GM12878 (cell line): ENCODE data around the gene IQCC. TPM values are rescaled to one million over a fixed set of nuclear protein-coding genes. Genes with fewer than 3 reads are reported as not detected.

ENCODE experiments used
- BCL3 ChIP-seq: IDR thresholded peaks from 2 replicates; pipeline ENCODE4 v1.6.1; 2011; ENCODE audit warnings: borderline replicate concordance, low read depth, mild to moderate bottlenecking, moderate library complexity, low read length; ENCODE audit not compliant: insufficient read depth, poor library complexity, severe bottlenecking
- CEBPB ChIP-seq, 2 experiments: fragments of 150-350 bp in 1 of 2; IDR thresholded peaks; 2 replicates each; pipeline ENCODE4 v1.6.1; 2012 to 2014; ENCODE audit warnings: low read depth in 2 of 2, low read length in 2 of 2, borderline replicate concordance in 1 of 2, inconsistent platforms in 1 of 2
- ESRRA ChIP-seq: IDR thresholded peaks from 2 replicates; pipeline ENCODE4 v1.6.1; 2012; ENCODE audit warnings: mild to moderate bottlenecking, low read length, improper control_type of control experiment
- IKZF2 ChIP-seq, 2 experiments: fragments of 450-650 bp; IDR thresholded peaks; 2 replicates each; pipeline ENCODE4 v1.6.1; 2017; ENCODE audit warnings: mild to moderate bottlenecking in 2 of 2, moderate library complexity in 2 of 2
- PBX3 ChIP-seq: IDR thresholded peaks from 2 replicates; pipeline ENCODE4 v1.6.1; 2011; ENCODE audit warnings: mild to moderate bottlenecking, low read depth, low read length, moderate library complexity; ENCODE audit not compliant: insufficient replicate concordance
- REST ChIP-seq: IDR thresholded peaks from 2 replicates; pipeline ENCODE4 v1.6.1; 2012; ENCODE audit warnings: mild to moderate bottlenecking, low read depth, low read length
- STAT3 ChIP-seq: IDR thresholded peaks from 2 replicates; pipeline ENCODE4 v1.6.1; 2011; ENCODE audit warnings: low read depth, low read length, improper control_type of control experiment
- TCF12 ChIP-seq: IDR thresholded peaks from 2 replicates; pipeline ENCODE4 v1.6.1; 2011; ENCODE audit warnings: low read depth, mild to moderate bottlenecking, low read length
- polyA plus RNA-seq, 11 experiments: library from polyadenylated mRNA; depleted of rRNA in 4 of 11; unstranded in 6 of 11; stranded (reverse) in 5 of 11; fragments of >200 nt; fragmentation: Nextera tagmentation in 4 of 11; fragmentation: Illumina TruSeq in 1 of 11; extraction: Ambion mirVana in 4 of 11; extraction: Trizol in 1 of 11; gene quantifications; 1 replicate in 1 of 11; 2 replicates in 10 of 11; pipeline versions ENCODE4 v1.2.1 to v1.2.3, GENCODE V29; 2011 to 2016; ENCODE audit warnings: inconsistent platforms in 2 of 11, missing spikeins in 2 of 11, low read depth in 1 of 11
- total RNA-seq, 4 experiments: library from RNA; depleted of rRNA in 3 of 4; stranded (reverse); fragments of >200 nt in 3 of 4; fragmentation: Illumina TruSeq in 1 of 4; extraction: Trizol in 1 of 4; gene quantifications; 2 replicates each; pipeline versions ENCODE4 v1.2.1 to v1.2.3, GENCODE V29; 2013 to 2021
- TF ChIP-seq, protein P1 (sequence below): fragments of 450-650 bp; IDR thresholded peaks from 2 replicates; pipeline ENCODE4 v1.6.1; 2016; ENCODE audit warnings: mild to moderate bottlenecking
- TF ChIP-seq, protein P2 (sequence below): IDR thresholded peaks from 2 replicates; pipeline ENCODE4 v1.6.1; 2011; ENCODE audit warnings: low read depth, mild to moderate bottlenecking, low read length, moderate library complexity, borderline replicate concordance; ENCODE audit errors: extremely low read depth

IQCC gene
- total and polyA plus RNA-seq, 10 of the 15 experiments (the other 5 are each of a cell fraction or from before 2014, with no cell fraction given) = 2.1 to 6.8 (median 4.9) TPM

GRCh38 chr1:32242341-32242851 lies 36.9 kb downstream of the IQCC start (continued):
- TF ChIP-seq, protein P1, sequence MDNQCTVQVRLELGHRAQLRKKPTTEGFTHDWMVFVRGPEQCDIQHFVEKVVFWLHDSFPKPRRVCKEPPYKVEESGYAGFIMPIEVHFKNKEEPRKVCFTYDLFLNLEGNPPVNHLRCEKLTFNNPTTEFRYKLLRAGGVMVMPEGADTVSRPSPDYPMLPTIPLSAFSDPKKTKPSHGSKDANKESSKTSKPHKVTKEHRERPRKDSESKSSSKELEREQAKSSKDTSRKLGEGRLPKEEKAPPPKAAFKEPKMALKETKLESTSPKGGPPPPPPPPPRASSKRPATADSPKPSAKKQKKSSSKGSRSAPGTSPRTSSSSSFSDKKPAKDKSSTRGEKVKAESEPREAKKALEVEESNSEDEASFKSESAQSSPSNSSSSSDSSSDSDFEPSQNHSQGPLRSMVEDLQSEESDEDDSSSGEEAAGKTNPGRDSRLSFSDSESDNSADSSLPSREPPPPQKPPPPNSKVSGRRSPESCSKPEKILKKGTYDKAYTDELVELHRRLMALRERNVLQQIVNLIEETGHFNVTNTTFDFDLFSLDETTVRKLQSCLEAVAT = no peak
- TF ChIP-seq, protein P2, sequence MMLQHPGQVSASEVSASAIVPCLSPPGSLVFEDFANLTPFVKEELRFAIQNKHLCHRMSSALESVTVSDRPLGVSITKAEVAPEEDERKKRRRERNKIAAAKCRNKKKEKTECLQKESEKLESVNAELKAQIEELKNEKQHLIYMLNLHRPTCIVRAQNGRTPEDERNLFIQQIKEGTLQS = no peak
- TF ChIP-seq REST (no peak), ESRRA (no peak), CEBPB (IDR thresholded peaks at IDR 0.05; ENCODE audit: borderline replicate concordance in 1 of 2, low read depth in 2 of 2, low read length in 2 of 2) (no peak), PBX3 (no peak), BCL3 (no peak), IKZF2 (IDR thresholded peaks at IDR 0.05) (peak; percentile 34 to 44; a peak in 2 of 4 replicates), TCF12 (0 out of 2 replicates have a peak, but pooled peaks have one; percentile 40), STAT3 (no peak)
